Fibroblast of villous mesenchyme (primary cell): ENCODE data around the gene AK8. TPM values are rescaled to one million over a fixed set of nuclear protein-coding genes. Genes with fewer than 3 reads are reported as not detected.

ENCODE experiments used
- DNase-seq: peaks from one replicate; pipeline ENCODE4 v3.0.0-alpha.2; 2010; ENCODE audit warnings: low read depth
- H3K4me3 ChIP-seq: 2 replicates; pipeline ENCODE4 v1.5.1; 2011; ENCODE audit warnings: low read depth, mild to moderate bottlenecking, low read length
- total RNA-seq: library from RNA; depleted of rRNA; stranded (reverse); fragments of >200 nt; gene quantifications from 2 replicates; pipeline ENCODE4 v1.2.3, GENCODE V29; 2012
- TF ChIP-seq, protein P1 (sequence below): IDR thresholded peaks from 2 replicates; pipeline ENCODE4 v1.5.1; 2012; ENCODE audit warnings: low read depth, mild to moderate bottlenecking, low read length; ENCODE audit not compliant: insufficient read depth

The AK8 gene
- total RNA-seq, 1 donor: not detected

DNA sequence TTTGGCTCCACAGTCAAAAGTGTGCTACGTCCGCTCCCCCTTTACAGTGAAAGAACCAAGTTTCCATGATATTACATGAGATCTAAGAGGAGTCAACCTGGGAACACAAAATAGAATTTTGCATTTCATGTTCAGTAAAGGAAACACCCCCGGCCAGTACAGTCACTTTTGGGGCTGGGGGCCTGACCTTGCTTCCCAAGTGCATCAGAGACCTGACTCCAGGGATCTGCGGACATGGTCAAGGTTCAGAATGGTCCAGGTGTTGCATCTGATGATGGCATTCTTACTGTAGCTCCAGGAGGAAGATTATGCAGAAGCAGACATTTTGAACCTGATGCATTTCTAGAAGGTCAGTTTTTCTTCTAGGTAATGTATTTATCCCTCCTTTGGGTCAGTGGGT is 39.8 kb downstream of the AK8 start:
- H3K4me3 ChIP-seq: no peak overlapping the region
- TF ChIP-seq, protein P1, sequence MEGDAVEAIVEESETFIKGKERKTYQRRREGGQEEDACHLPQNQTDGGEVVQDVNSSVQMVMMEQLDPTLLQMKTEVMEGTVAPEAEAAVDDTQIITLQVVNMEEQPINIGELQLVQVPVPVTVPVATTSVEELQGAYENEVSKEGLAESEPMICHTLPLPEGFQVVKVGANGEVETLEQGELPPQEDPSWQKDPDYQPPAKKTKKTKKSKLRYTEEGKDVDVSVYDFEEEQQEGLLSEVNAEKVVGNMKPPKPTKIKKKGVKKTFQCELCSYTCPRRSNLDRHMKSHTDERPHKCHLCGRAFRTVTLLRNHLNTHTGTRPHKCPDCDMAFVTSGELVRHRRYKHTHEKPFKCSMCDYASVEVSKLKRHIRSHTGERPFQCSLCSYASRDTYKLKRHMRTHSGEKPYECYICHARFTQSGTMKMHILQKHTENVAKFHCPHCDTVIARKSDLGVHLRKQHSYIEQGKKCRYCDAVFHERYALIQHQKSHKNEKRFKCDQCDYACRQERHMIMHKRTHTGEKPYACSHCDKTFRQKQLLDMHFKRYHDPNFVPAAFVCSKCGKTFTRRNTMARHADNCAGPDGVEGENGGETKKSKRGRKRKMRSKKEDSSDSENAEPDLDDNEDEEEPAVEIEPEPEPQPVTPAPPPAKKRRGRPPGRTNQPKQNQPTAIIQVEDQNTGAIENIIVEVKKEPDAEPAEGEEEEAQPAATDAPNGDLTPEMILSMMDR: no peak
- DNase-seq: no peak

DNA sequence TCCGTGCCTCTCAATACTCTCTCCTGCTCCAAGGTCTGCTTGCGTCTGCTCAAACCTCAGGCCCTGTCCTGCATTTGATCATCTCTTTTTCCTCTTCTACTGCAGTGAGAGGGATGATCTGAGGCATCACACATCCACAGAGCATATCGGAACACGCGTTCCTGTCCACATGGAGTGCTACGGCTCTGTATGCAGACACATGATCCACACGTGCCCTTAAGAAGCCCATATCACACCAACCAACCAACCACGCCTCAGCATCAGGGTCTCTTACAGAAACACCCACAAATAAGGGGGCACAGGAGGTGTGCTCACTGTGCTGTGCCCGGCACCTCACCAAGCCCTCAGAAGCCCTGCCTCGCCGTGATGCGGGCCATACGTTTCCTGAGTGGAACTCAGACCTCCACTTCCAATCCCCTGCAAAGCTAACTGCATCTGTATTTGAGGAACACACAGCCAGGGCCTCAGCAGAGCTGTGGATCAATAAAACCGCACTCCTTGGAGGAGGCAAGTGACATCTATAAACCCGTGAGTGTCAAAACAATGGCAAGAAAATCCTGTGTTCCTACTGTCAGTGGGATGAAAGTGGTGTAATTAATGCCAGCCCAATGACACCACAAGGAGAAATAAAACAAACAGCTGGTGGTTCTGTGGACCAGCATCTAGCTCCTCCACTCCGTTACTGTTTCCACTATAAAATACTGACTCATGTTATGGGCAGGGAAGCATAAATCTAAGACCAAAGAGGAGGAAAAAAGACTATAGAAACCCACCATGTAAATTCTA is 40.4 kb downstream of the AK8 start:
- no peak overlapping the region for H3K4me3 ChIP-seq
- no peak for DNase-seq
- TF ChIP-seq, protein P1: no peak

DNA sequence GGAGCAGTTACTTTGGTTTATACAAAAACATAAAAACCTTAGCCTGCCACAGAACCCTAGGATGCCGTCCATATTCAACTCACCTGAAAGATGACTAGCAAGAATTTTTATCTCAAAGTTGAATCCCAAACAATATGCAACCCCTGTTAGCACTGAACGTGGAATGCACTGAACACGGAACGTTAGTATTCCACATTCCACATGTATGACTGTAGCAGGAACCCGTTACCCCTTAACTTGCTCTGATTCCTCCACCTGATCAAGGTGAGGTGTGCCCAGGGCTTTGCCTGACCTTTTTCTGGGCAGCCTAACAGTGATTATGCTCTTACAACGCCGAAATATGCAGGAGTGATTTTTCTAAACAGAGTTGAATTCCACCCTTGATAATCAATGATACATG is 43.7 kb downstream of the AK8 start:
- TF ChIP-seq, protein P1: no peak
- no peak for DNase-seq
- no peak overlapping the region for H3K4me3 ChIP-seq

DNA sequence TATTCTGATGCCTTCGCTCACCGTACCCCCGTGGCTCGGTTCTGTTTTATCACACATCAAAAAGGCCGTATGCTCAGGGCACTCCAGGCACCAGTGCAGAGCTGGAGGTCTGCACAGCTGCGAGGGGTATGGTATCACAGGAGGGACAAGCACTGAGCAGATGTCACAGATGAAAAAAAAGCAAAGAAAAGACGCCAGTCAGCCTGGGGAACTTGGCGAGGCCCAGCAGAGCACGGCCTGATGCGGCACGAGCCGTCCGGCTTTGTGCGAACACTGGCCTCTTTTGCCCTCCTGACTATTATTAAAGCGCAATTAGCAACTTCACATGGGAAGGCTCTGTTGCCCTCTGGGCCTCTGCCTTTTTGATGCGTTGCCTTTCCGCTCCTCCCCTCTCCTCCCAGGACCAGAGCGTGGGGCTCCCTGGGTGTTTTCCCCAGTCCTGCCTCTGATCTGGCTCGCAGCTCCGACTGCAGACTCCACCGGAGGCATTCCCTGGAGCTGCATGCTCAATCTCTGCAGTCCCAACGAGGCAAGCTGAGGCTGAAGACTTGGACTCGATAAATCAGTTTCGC is 44.4 kb downstream of the AK8 start:
- H3K4me3 ChIP-seq: no peak overlapping the region
- no peak for DNase-seq
- TF ChIP-seq, protein P1: no peak

DNA sequence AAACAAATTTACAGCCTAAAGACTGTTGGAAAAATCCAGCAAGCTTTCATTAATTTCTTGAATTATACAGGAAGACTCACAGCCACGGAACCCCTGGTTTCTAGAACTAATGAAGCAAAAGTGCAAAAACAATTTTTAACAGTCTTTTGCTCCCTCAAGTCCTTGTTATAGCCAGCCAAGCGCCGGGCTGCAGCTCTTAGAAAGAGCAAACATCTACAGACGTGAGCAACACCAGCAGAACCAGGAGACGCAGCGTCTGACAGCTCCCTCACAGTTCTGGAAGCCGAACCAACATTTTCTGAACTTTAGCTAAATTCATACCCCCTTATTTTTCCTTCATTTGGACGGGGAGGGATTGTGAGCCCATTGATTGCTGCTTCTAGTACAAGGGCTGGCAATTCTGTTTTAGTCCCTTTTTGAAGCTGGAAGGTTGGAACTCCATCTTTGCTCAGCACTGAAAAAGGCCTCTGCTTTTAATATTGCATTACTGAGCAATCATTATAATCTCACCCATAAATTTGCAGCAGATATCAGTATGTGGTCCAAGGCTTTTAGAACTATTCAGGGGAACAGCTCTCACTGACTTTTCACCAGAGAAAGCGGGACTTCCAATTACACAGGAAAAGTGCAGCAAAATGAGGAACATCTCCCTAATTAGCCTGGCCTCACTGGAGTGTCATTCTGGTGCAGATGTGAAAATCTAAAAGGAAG is 45.8 kb downstream of the AK8 start:
- TF ChIP-seq, protein P1: no peak
- no peak overlapping the region for H3K4me3 ChIP-seq
- DNase-seq: no peak

DNA sequence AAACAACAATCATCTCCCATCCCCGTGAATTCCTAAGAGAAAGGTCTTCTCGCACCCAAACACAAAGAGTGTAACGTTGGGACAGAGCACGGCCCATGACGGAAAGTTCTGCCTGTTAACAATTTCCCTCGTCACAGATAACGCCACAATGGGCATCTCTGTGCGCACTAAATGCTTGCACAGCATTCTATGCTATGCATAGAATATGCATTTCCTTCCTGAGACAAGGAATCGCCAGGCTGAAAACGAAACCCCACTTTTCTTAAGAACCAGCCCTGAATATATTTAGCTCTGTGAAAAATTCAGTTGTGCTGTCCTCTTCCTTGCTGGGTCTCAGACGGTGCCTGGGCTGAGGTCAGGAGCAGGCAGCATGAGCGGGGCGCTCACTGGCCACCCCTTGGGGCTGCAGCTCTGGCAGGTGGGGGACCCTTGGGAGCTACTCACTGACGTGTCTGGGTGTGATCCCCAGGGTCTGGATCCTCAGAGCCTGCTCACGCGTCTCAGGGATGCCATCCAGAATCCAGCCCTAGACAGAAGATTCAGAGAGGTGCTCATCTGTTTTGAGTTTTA is 49.8 kb downstream of the AK8 start:
- H3K4me3 ChIP-seq: no peak overlapping the region
- TF ChIP-seq, protein P1: no peak
- DNase-seq: no peak
